Measurements from ENCODE around the gene OSBPL10. TPM values are rescaled to one million over a fixed set of nuclear protein-coding genes. Genes with fewer than 3 reads are reported as not detected.

Gene OSBPL10
- total RNA-seq, 1 donor from 2014 or later: 6.4 TPM

- Histone ChIP-seq H3K4me3 (no peak overlapping the region), H3K27me3 (ENCODE audit: low read depth) (no peaks in the 10 kb centered on the region), H3K9me3 (replicated peaks) (peaks cover 61% of the 10 kb centered on the region), H3K4me1 (no peaks in the 10 kb centered on the region), H3K27ac (replicated peaks) (no peak overlapping the region), H3K36me3 (no peaks in the 10 kb centered on the region)
- TF ChIP-seq CTCF (IDR thresholded peaks at IDR 0.05; ENCODE audit: borderline replicate concordance): no peak
- intact Hi-C loops (cut with micrococcal nuclease): no loop called here
- no peak for DNase-seq
These were observed 7.2 kb upstream of the OSBPL10 start for GRCh38 chr3:31988271-31988670.

- intact Hi-C loops (cut with micrococcal nuclease): no loop called here
- H3K27ac ChIP-seq (replicated peaks): no peak overlapping the region
- H3K9me3 ChIP-seq (replicated peaks): peaks cover 44% of the 10 kb centered on the region
- no peaks in the 10 kb centered on the region for H3K36me3 ChIP-seq
- no peak overlapping the region for H3K4me3 ChIP-seq
- H3K27me3 ChIP-seq (ENCODE audit: low read depth): no peaks in the 10 kb centered on the region
- no peak for DNase-seq
- H3K4me1 ChIP-seq: peaks cover 13% of the 10 kb centered on the region
- no peak for TF ChIP-seq CTCF (IDR thresholded peaks at IDR 0.05; ENCODE audit: borderline replicate concordance)
These were observed 4.8 kb upstream of the OSBPL10 start for GRCh38 chr3:31985831-31986230.

- H3K9me3 ChIP-seq (replicated peaks): peaks cover 29% of the 10 kb centered on the region
- no peak overlapping the region for H3K27ac ChIP-seq (replicated peaks)
- H3K4me1 ChIP-seq: peaks cover 28% of the 10 kb centered on the region
- H3K27me3 ChIP-seq (ENCODE audit: low read depth): no peaks in the 10 kb centered on the region
- intact Hi-C loops (cut with micrococcal nuclease): no loop called here
- DNase-seq: no peak
- no peaks in the 10 kb centered on the region for H3K36me3 ChIP-seq
- no peak for TF ChIP-seq CTCF (IDR thresholded peaks at IDR 0.05; ENCODE audit: borderline replicate concordance)
- no peak overlapping the region for H3K4me3 ChIP-seq
These were observed 3.3 kb upstream of the OSBPL10 start for GRCh38 chr3:31984321-31984720.

- DNase-seq: peak; percentile 36
- Histone ChIP-seq H3K27ac (replicated peaks) (peak overlapping the region; percentile 88), H3K36me3 (no peaks in the 10 kb centered on the region), H3K4me3 (peak overlapping the region; percentile 82), H3K9me3 (replicated peaks) (no peaks in the 10 kb centered on the region), H3K4me1 (peaks cover 31% of the 10 kb centered on the region), H3K27me3 (ENCODE audit: low read depth) (no peaks in the 10 kb centered on the region)
- TF ChIP-seq CTCF (IDR thresholded peaks at IDR 0.05; ENCODE audit: borderline replicate concordance): peak; percentile 20
- intact Hi-C loops (cut with micrococcal nuclease): no loop called here
These were observed 394 bp downstream of the OSBPL10 start for GRCh38 chr3:31980530-31981205.

- no peak for TF ChIP-seq CTCF (IDR thresholded peaks at IDR 0.05; ENCODE audit: borderline replicate concordance)
- Histone ChIP-seq H3K27me3 (ENCODE audit: low read depth) (no peaks in the 10 kb centered on the region), H3K27ac (replicated peaks) (no peak overlapping the region), H3K4me1 (peaks cover 31% of the 10 kb centered on the region), H3K9me3 (replicated peaks) (no peaks in the 10 kb centered on the region), H3K36me3 (no peaks in the 10 kb centered on the region), H3K4me3 (no peak overlapping the region)
- no peak for DNase-seq
- intact Hi-C loops (cut with micrococcal nuclease): no loop called here
These were observed 1.9 kb downstream of the OSBPL10 start for GRCh38 chr3:31979001-31979697.

Measured in left ventricle myocardium inferior (tissue), 1 donor.